GM18519 (cell line): ENCODE measurements around the gene TPST2.

Experiments used
- ATAC-seq: cut with Tn5 transposase; IDR thresholded peaks from one replicate; pipeline ENCODE4 v1.9.1; 2021; ENCODE audit warnings: mild to moderate bottlenecking, moderate library complexity; ENCODE audit not compliant: unreplicated experiment, low FRiP score

The TPST2 gene

GRCh38 chr22:26581633-26582168 is 8.2 kb downstream of the TPST2 start:
- no peak for ATAC-seq

DNA sequence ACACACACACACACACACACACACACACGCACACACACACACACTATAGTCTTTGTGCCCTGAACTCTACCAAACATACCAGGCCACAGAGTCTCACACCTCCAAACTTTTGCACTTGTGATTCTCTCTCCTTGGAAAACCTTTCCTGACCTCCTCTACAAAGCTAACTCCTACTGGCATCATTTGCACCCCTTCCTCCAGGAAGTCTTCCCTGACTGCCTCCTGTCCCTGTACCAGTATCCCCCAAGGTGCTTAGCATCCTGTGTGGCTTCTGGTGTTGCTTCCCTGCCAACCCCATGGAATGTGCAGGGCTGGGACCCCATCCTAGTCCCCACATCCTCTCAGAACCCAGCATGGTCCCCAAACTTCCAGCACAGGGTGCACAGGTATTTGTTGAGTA is 8.9 kb downstream of the TPST2 start:
- ATAC-seq = no peak

DNA sequence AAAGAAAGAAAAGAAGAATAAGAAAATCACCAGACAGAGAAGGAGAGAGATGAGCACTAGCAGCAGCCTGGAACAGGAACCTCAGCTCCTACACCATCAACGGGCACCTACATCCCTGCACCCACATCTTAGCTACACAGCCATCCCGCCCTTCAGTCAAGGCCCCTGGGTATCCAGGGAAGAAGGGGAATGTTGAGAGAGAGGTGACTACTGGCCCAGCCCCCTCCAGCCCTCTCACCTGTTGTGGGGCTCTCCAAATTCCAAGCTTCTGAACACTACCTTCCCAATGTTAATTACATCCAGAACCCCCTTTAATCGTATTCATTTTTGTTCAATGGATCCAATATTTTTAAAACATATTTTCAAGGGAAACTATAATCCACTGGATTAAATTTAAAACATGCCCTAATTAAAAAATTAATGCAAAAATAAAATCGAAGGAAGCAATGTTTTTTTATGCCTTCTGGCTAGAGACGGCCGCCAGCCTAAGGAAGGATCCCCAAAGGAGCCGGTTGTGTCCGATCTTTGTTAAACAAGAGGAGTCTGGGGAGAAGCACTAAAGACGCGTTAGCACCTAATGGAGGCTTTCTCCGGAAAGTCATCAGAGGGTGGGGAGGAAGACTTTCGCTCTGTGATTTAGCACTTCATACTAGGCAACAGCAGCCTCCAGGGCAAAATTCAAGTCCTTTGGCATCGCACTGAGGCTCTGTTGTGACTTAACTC is 9.5 kb downstream of the TPST2 start:
- ATAC-seq = no peak

- ATAC-seq = no peak
Observed at GRCh38 chr22:26579331-26579886, 10.5 kb downstream of the TPST2 start.

- ATAC-seq = no peak
Observed at GRCh38 chr22:26577081-26577480, 12.9 kb downstream of the TPST2 start.

GRCh38 chr22:26576026-26576680 is 13.8 kb downstream of the TPST2 start:
- ATAC-seq = no peak

DNA sequence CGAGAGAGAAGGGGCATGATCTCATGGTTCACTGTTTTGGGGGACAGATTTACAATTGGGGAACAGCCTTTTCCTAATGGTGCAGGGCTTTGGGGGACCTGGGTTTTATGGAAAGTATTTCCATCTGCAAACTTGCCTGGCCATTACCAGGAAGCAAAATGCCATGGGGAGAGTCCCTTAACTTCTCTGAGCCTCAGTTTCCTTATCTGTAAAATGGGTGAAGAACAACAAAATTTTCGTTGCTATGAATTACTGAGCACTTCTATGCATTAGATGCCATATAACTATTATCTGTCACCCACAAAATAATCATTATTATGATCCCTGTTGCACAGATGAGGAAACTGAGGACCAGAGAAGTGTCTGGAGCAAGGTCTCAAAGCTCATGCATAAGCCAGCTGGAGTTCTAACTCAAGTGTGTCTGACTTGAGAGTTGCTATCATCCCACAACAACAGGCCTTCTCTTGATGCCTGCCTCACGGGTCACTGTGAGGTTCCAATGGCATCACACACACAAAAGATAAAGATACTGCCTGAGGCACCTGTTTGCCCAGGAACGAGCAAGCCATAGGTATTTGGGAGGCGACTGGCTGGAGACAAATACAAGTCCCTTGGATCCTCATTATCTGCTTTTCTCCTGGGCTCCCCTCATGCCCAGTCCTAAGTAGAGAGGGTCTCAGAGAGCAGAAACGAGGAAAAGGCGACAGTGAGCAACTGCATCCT is 15.8 kb downstream of the TPST2 start:
- no peak for ATAC-seq

- no peak for ATAC-seq
Observed at GRCh38 chr22:26573026-26573662, 16.8 kb downstream of the TPST2 start.

DNA sequence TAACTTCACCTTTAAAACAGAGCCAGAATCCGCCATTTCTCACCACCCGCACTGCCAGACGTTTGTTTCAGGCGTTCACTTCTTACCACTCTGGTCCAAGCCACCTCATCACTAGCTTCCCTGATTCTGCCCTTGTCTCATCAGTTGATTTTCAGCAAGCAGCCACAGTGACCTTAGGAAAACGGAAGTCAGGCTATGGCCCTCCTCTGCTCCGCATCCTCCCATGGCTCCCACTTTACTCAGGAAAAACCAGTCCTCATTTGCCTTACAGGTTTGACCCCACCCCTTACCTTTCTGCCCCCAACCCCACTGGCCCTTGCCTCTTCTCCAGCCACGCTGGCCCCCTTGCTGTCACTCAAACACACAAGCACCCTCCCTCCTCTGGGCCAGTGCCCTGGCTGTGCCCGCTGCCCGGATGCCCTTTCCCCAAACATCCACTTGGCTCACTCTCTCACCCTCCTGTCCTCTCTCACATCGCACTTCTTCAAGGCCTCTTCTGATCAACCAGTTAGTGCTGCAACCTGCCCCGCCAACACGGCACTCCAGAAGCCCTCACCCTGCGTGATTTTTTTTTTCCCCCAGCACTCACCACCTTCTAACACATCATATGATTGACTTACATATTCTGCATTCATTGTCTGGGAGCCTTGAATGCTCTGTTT is 18.9 kb downstream of the TPST2 start:
- ATAC-seq = no peak

GRCh38 chr22:26570115-26570514 is 19.8 kb downstream of the TPST2 start:
- no peak for ATAC-seq

GRCh38 chr22:26568207-26568706 is 21.7 kb downstream of the TPST2 start:
- ATAC-seq = no peak

- ATAC-seq = no peak
Observed at GRCh38 chr22:26567610-26568009, 22.3 kb downstream of the TPST2 start.

DNA sequence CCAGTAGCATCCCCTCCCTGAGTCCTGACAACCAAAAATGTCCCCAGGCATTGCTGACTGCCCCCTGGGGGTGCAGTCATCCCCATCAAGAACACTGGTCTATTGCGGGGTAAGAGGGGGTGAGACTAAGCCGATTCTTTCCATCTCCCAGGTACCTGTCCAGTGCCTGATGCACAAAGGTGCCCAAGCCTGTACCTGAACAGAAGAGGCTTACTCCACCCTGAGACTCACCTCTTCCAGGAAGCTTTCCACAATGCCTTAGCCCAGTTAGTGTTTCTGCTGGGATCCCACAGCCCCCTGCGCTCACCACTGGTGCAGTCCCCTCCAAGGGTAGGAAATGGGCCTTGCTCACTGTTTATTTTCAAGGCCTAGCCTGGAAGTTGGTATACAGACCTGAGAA is 22.9 kb downstream of the TPST2 start:
- ATAC-seq = no peak

DNA sequence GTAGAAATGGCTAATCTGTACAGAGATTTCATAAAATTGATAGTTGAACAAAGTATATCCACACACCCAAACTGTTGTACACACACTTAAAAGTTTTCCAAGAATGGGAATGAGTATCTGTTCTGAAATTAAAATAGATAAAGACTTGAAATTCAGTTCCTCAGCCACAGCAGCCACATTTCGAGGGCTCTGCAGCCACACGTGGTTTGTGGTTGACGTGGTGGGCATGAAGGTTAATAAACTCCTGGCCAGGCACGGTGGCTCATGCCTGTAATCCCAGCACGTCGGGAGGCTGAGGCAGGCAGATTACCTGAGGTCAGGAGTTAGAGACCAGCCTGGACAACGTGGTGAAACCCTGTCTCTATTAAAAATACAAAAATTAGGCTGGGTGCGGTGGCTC is 24.0 kb downstream of the TPST2 start:
- ATAC-seq = no peak

GRCh38 chr22:26565181-26565580 is 24.8 kb downstream of the TPST2 start:
- no peak for ATAC-seq

DNA sequence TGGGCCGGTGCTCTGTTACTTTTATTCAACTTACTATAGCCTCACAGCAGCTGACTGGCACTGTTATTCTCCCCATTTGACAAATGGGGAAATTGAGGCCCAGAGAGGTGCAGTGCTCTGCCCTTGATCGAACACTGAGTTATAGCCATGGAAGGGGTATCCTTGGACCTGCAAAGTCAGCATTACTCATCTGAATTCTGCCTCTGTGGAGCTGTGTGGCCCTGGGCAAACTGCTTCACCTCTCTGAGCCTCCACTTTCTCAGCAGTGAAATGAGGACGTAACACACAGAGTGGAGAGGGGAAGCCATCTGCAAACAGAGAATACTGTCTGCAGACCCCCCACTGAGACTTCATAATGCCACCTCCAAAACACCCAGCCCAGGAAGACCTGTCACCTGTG is 25.3 kb downstream of the TPST2 start:
- ATAC-seq = no peak

GRCh38 chr22:26564181-26564580 is 25.8 kb downstream of the TPST2 start:
- ATAC-seq = no peak

- no peak for ATAC-seq
Observed at GRCh38 chr22:26563022-26563421, 26.9 kb downstream of the TPST2 start.

- no peak for ATAC-seq
Observed at GRCh38 chr22:26561756-26562417, 28.0 kb downstream of the TPST2 start.
